HEK293T (cell line): ENCODE results near the gene TMCO1.
"Not testable (repeated sequence)": the region's sequence is repeated elsewhere in the genome, so short reads cannot be mapped to it uniquely, and the experiment has no call there.

ENCODE experiments used
- ARNT ChIP-seq: fragments of 450-650 bp; IDR thresholded peaks from 2 replicates; pipeline ENCODE4 v1.6.1; 2017; ENCODE audit warnings: mild to moderate bottlenecking
- BHLHE40 ChIP-seq: fragments of 450-650 bp; IDR thresholded peaks from 2 replicates; pipeline ENCODE4 v1.6.1; 2016; ENCODE audit warnings: mild to moderate bottlenecking, moderate library complexity, borderline replicate concordance
- FOXA1 ChIP-seq: fragments of 450-650 bp; IDR thresholded peaks from 2 replicates; pipeline ENCODE4 v1.6.1; 2016; ENCODE audit warnings: mild to moderate bottlenecking
- FOXK2 ChIP-seq: fragments of 450-650 bp; IDR thresholded peaks from 2 replicates; pipeline ENCODE4 v1.6.1; 2016; ENCODE audit warnings: mild to moderate bottlenecking
- FOXM1 ChIP-seq: fragments of 450-650 bp; IDR thresholded peaks from 2 replicates; pipeline ENCODE4 v1.6.1; 2017; ENCODE audit warnings: mild to moderate bottlenecking, borderline replicate concordance
- HDGF ChIP-seq: fragments of 450-650 bp; IDR thresholded peaks from 2 replicates; pipeline ENCODE4 v1.6.1; 2017; ENCODE audit warnings: antibody characterized with exemption, borderline replicate concordance
- L3MBTL2 ChIP-seq: fragments of 450-650 bp; conservative IDR thresholded peaks from 2 replicates; pipeline ENCODE4 v1.6.1; 2016; ENCODE audit warnings: mild to moderate bottlenecking
- NFRKB ChIP-seq: fragments of 450-650 bp; IDR thresholded peaks from 2 replicates; pipeline ENCODE4 v1.6.1; 2016; ENCODE audit warnings: mild to moderate bottlenecking, moderate library complexity
- SP1 ChIP-seq: fragments of 450-650 bp; IDR thresholded peaks from 2 replicates; pipeline ENCODE4 v1.6.1; 2017
- SUZ12 ChIP-seq: fragments of 450-650 bp; IDR thresholded peaks from 2 replicates; pipeline ENCODE4 v1.6.1; 2016; ENCODE audit warnings: mild to moderate bottlenecking
- ZNF384 ChIP-seq: fragments of 450-650 bp; IDR thresholded peaks from 2 replicates; pipeline ENCODE4 v1.6.1; 2016
- TF ChIP-seq, protein P1 (sequence below): fragments of 450-650 bp; IDR thresholded peaks from 2 replicates; pipeline ENCODE4 v1.6.1; 2016

DNA sequence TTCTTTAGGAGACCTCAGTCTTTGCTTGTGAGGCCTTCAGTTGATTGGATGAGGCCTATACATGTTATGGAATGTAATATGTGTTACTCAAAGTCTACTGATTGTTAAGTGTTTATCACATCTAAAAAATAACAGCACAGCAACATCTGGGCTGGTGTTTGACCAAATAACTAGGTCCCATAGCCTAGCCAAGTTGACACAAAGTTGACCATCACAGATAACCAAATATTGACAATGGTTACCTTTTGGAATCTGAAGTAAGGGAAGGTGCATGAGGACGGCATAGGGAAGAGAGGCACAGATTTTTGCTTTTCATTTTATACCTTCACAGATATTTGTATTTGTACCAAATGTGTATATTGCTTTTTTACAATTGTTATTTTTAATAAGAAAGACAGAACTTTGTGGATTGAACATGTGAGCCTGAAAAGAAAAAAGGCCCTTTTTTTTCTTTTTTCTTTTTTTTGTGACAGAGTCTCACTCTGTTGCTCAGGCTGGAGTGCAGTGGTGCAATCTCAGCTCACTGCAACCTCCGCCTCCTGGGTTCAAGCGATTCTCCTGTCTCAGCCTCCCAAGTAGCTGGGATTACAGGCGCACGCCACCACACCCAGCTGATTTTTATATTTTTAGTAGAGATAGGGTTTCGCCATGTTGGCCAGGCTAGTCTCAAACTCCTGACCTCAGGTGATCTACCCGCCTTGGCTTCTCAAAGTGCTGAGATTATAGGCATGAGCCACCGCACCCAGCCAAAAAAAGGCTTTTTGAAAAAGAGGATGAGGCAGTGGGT, 52.2 kb downstream of the TMCO1 start:
- TF ChIP-seq SP1, ZNF384, FOXM1, FOXK2, NFRKB, FOXA1, SUZ12, ARNT, HDGF, BHLHE40, L3MBTL2: not testable (repeated sequence)
- TF ChIP-seq, protein P1, sequence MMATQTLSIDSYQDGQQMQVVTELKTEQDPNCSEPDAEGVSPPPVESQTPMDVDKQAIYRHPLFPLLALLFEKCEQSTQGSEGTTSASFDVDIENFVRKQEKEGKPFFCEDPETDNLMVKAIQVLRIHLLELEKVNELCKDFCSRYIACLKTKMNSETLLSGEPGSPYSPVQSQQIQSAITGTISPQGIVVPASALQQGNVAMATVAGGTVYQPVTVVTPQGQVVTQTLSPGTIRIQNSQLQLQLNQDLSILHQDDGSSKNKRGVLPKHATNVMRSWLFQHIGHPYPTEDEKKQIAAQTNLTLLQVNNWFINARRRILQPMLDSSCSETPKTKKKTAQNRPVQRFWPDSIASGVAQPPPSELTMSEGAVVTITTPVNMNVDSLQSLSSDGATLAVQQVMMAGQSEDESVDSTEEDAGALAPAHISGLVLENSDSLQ, result not testable (repeated sequence)
